Neural progenitor cell (in vitro differentiated cells): Measurements from ENCODE around the gene FOLR1. TPM values are rescaled to one million over a fixed set of nuclear protein-coding genes. Genes with fewer than 3 reads are reported as not detected.

ENCODE experiments used
- DNase-seq: peaks from one replicate; pipeline ENCODE4 v3.0.0-alpha.2; 2016; ENCODE audit warnings: low spot score
- H2AFZ ChIP-seq: fragments of 200-600 bp; sonication (generic); replicated peaks from 2 replicates; pipeline ENCODE4 v1.6.1; 2016; ENCODE audit warnings: antibody characterized with exemption
- H3F3A ChIP-seq: fragments of 200-600 bp; sonication (generic); 2 replicates; pipeline ENCODE4 v1.6.1; 2016; ENCODE audit warnings: antibody characterized with exemption, low read depth
- H3K27ac ChIP-seq: fragments of 200-600 bp; sonication (generic); 2 replicates; pipeline ENCODE4 v1.5.1; 2016; ENCODE audit warnings: mild to moderate bottlenecking
- H3K27me3 ChIP-seq: fragments of 200-600 bp; sonication (generic); 2 replicates; pipeline ENCODE4 v1.6.1; 2016; ENCODE audit warnings: mild to moderate bottlenecking, moderate library complexity
- H3K36me3 ChIP-seq: fragments of 200-600 bp; sonication (generic); 2 replicates; pipeline ENCODE4 v1.5.1; 2016
- H3K4me1 ChIP-seq: fragments of 200-600 bp; sonication (generic); 2 replicates; pipeline ENCODE4 v1.6.1; 2016; ENCODE audit warnings: mixed run types
- H3K4me2 ChIP-seq: fragments of 200-600 bp; sonication (generic); 2 replicates; pipeline ENCODE4 v1.6.1; 2016
- H3K4me3 ChIP-seq: fragments of 200-600 bp; sonication (generic); 2 replicates; pipeline ENCODE4 v1.5.1; 2016
- H3K79me2 ChIP-seq: fragments of 200-600 bp; sonication (generic); 2 replicates; pipeline ENCODE4 v1.6.1; 2016; ENCODE audit warnings: low read depth
- H3K9ac ChIP-seq: fragments of 200-600 bp; sonication (generic); 2 replicates; pipeline ENCODE4 v1.6.1; 2016
- H3K9me3 ChIP-seq: fragments of 200-600 bp; sonication (generic); 2 replicates; pipeline ENCODE4 v1.5.1; 2016; ENCODE audit warnings: low read depth
- H4K20me1 ChIP-seq: fragments of 200-600 bp; sonication (generic); 2 replicates; pipeline ENCODE4 v1.6.1; 2016; ENCODE audit warnings: low read depth
- H3K27ac Mint-ChIP-seq: 3 replicates; pipeline ENCODE4 v1.8.0; 2021; ENCODE audit warnings: mixed read lengths
- H3K27me3 Mint-ChIP-seq: 2 replicates; pipeline ENCODE4 v1.8.0; 2022; ENCODE audit warnings: low read depth, mild to moderate bottlenecking, inconsistent platforms, moderate library complexity, mixed read lengths; ENCODE audit not compliant: insufficient read depth
- H3K36me3 Mint-ChIP-seq: 3 replicates; pipeline ENCODE4 v1.8.0; 2021; ENCODE audit warnings: mixed read lengths
- H3K4me1 Mint-ChIP-seq: 3 replicates; pipeline ENCODE4 v1.8.0; 2021; ENCODE audit warnings: mixed read lengths
- H3K4me3 Mint-ChIP-seq: 3 replicates; pipeline ENCODE4 v1.8.0; 2021; ENCODE audit warnings: mild to moderate bottlenecking, moderate library complexity, mixed read lengths
- H3K9me3 Mint-ChIP-seq: 3 replicates; pipeline ENCODE4 v1.8.0; 2020; ENCODE audit warnings: mixed read lengths
- CTCF ChIP-seq: fragments of 200-600 bp; sonication (generic); IDR thresholded peaks from 2 replicates; pipeline ENCODE4 v1.5.1; 2017; ENCODE audit warnings: antibody characterized with exemption, mild to moderate bottlenecking
- EZH2 ChIP-seq: fragments of 200-600 bp; sonication (generic); IDR thresholded peaks from 2 replicates; pipeline ENCODE4 v1.6.1; 2017; ENCODE audit warnings: antibody characterized with exemption, mild to moderate bottlenecking, moderate library complexity
- EZH2phosphoT487 ChIP-seq: fragments of 200-600 bp; sonication (generic); IDR thresholded peaks from 2 replicates; pipeline ENCODE4 v1.6.1; 2017; ENCODE audit warnings: antibody characterized with exemption
- total RNA-seq: library from RNA; depleted of rRNA; stranded (reverse); fragments of >200 nt; gene quantifications from 2 replicates; pipeline ENCODE4 v1.2.3, GENCODE V29; 2015; ENCODE audit warnings: low replicate concordance

The FOLR1 gene
- total RNA-seq, 1 donor from 2014 or later, result 3.6 TPM

GRCh38 chr11:72216638-72217037, 24.7 kb downstream of the FOLR1 start, which contains the start of gene FOLR2:
Gene FOLR2, plus strand, starts transcription at chr11:72216794. Its CDS starts 1,791 bp downstream, at chr11:72218585.
- no peaks in the 10 kb centered on the region for H3F3A ChIP-seq
- no peaks in the 10 kb centered on the region for H3K79me2 ChIP-seq
- Mint-ChIP-seq H3K4me3 (no peak within 1 kb of the TSS), H3K36me3 (no peaks in the 10 kb centered on the region), H3K27ac (no peak within 1 kb of the TSS), H3K27me3 (peaks cover 10% of the 10 kb centered on the region), H3K9me3 (no peaks in the 10 kb centered on the region), H3K4me1 (no peaks in the 10 kb centered on the region)
- H4K20me1 ChIP-seq, result no peaks in the 10 kb centered on the region
- DNase-seq, result no peak
- H3K27me3 ChIP-seq, result peaks cover 23% of the 10 kb centered on the region
- no peak within 1 kb of the TSS for H2AFZ ChIP-seq
- no peak within 1 kb of the TSS for H3K9ac ChIP-seq
- no peak within 1 kb of the TSS for H3K4me3 ChIP-seq
- TF ChIP-seq CTCF, result no peak
- TF ChIP-seq EZH2phosphoT487, result no peak
- no peak for TF ChIP-seq EZH2
- no peaks in the 10 kb centered on the region for H3K9me3 ChIP-seq
- H3K27ac ChIP-seq, result no peak within 1 kb of the TSS
- H3K4me2 ChIP-seq, result no peak within 1 kb of the TSS
- no peaks in the 10 kb centered on the region for H3K36me3 ChIP-seq
- no peaks in the 10 kb centered on the region for H3K4me1 ChIP-seq

GRCh38 chr11:72217841-72218240, 25.9 kb downstream of the FOLR1 start:
- no peak overlapping the region for H3K27ac Mint-ChIP-seq
- H3K27me3 ChIP-seq, result peaks cover 23% of the 10 kb centered on the region
- H3K4me3 ChIP-seq, result no peak overlapping the region
- H3K79me2 ChIP-seq, result no peaks in the 10 kb centered on the region
- no peak overlapping the region for H3K9ac ChIP-seq
- H3K27me3 Mint-ChIP-seq, result peaks cover 12% of the 10 kb centered on the region
- H3K4me1 Mint-ChIP-seq, result peaks cover 5% of the 10 kb centered on the region
- peaks cover 8% of the 10 kb centered on the region for H3F3A ChIP-seq
- no peak overlapping the region for H3K27ac ChIP-seq
- no peaks in the 10 kb centered on the region for H3K36me3 ChIP-seq
- H3K36me3 Mint-ChIP-seq, result no peaks in the 10 kb centered on the region
- H3K9me3 Mint-ChIP-seq, result no peaks in the 10 kb centered on the region
- H3K4me1 ChIP-seq, result no peaks in the 10 kb centered on the region
- no peak overlapping the region for H3K4me2 ChIP-seq
- H2AFZ ChIP-seq, result no peak overlapping the region
- H3K9me3 ChIP-seq, result no peaks in the 10 kb centered on the region
- no peak for DNase-seq
- TF ChIP-seq CTCF (no peak), EZH2 (no peak), EZH2phosphoT487 (no peak)
- no peak overlapping the region for H3K4me3 Mint-ChIP-seq
- H4K20me1 ChIP-seq, result no peaks in the 10 kb centered on the region

DNA sequence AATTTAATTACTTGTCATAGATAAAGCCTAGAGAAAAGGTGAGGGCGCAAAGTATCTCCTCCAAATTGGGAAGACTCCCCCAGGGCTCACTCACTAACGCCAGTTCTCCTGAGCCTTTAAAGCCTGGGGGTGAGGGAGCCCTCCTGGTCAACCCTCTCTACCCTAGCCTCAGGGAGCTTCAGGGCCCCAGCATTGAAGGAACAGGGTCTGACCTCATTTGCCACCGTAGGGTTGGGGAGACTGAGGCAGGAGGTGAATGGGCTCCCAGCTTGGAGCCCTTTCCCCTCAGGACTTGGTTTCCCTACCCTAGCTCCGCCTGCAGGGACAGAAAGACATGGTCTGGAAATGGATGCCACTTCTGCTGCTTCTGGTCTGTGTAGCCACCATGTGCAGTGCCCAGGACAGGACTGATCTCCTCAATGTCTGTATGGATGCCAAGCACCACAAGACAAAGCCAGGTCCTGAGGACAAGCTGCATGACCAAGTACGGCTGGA, 26.4 kb downstream of the FOLR1 start:
- H3K4me3 Mint-ChIP-seq, result no peak overlapping the region
- Histone ChIP-seq H3K4me2 (no peak overlapping the region), H3K27me3 (peaks cover 23% of the 10 kb centered on the region), H3F3A (peaks cover 10% of the 10 kb centered on the region), H3K79me2 (no peaks in the 10 kb centered on the region), H2AFZ (no peak overlapping the region), H3K4me1 (no peaks in the 10 kb centered on the region), H3K9me3 (no peaks in the 10 kb centered on the region), H3K4me3 (no peak overlapping the region), H4K20me1 (no peaks in the 10 kb centered on the region), H3K9ac (no peak overlapping the region), H3K36me3 (no peaks in the 10 kb centered on the region), H3K27ac (no peak overlapping the region)
- no peak for DNase-seq
- peaks cover 12% of the 10 kb centered on the region for H3K27me3 Mint-ChIP-seq
- H3K27ac Mint-ChIP-seq, result no peak overlapping the region
- no peaks in the 10 kb centered on the region for H3K36me3 Mint-ChIP-seq
- TF ChIP-seq CTCF (no peak), EZH2 (no peak), EZH2phosphoT487 (no peak)
- no peaks in the 10 kb centered on the region for H3K9me3 Mint-ChIP-seq
- peaks cover 7% of the 10 kb centered on the region for H3K4me1 Mint-ChIP-seq
